Measurements from ENCODE around the gene LEKR1. TPM values are rescaled to one million over a fixed set of nuclear protein-coding genes. Genes with fewer than 3 reads are reported as not detected.

The LEKR1 gene
- total and polyA plus RNA-seq, 2 of the 13 experiments (the other 11 are each of a cell fraction or from before 2014, with no cell fraction given), result 0.49 to 1.5 TPM

GRCh38 chr3:156826144-156826895, at the start of gene LEKR1 (continued):
- TF ChIP-seq KIAA2018 (CRISPR knock-in tag; IDR thresholded peaks at IDR 0.05; ENCODE audit: borderline replicate concordance) (no peak), YEATS4 (CRISPR knock-in tag; IDR thresholded peaks at IDR 0.05; ENCODE audit: borderline replicate concordance) (0 out of 2 replicates have a peak, but pooled peaks have one; percentile 56), HCFC1 (IDR thresholded peaks at IDR 0.05; ENCODE audit: low read depth, low read length) (no peak), TFDP1 (CRISPR knock-in tag; IDR thresholded peaks at IDR 0.05; ENCODE audit: borderline replicate concordance) (peak; percentile 40; the same call in 1 of the 2 replicates), HNF1B (CRISPR knock-in tag; IDR thresholded peaks at IDR 0.05) (no peak), MAX (IDR thresholded peaks at IDR 0.05) (peak; percentile 78), ZNF280D (CRISPR knock-in tag; IDR thresholded peaks at IDR 0.05) (peak; percentile 63; the same call in 1 of the 2 replicates), TAF1 (CRISPR knock-in tag; IDR thresholded peaks at IDR 0.05) (peak; percentile 41; the same call in 1 of the 2 replicates), ELF1 (CRISPR knock-in tag; IDR thresholded peaks at IDR 0.05) (peak; percentile 58; the same call in 1 of the 2 replicates), MYPOP (CRISPR knock-in tag; IDR thresholded peaks at IDR 0.05) (0 out of 2 replicates have a peak, but pooled peaks have one; percentile 17), ZNF333 (CRISPR knock-in tag; IDR thresholded peaks at IDR 0.05; ENCODE audit: borderline replicate concordance) (peak; percentile 91; the same call in 1 of the 2 replicates)
